Neuronal stem cell (in vitro differentiated cells): ENCODE measurements around the gene CILP2.

ENCODE experiments used
- DNase-seq: peaks from one replicate; pipeline ENCODE4 v3.0.0-alpha.2; 2013; ENCODE audit warnings: low spot score
- H2AFZ ChIP-seq: one replicate; pipeline ENCODE4 v1.6.1; 2013; ENCODE audit warnings: mild to moderate bottlenecking, low read length, inconsistent platforms
- H2AK5ac ChIP-seq: 2 replicates; pipeline ENCODE4 v1.6.1; 2013; ENCODE audit warnings: low read depth, mild to moderate bottlenecking, inconsistent platforms, low read length, moderate library complexity, mixed read lengths
- H2BK120ac ChIP-seq: 2 replicates; pipeline ENCODE4 v1.6.1; 2013; ENCODE audit warnings: low read depth, mild to moderate bottlenecking, inconsistent platforms, low read length, moderate library complexity, mixed read lengths
- H2BK12ac ChIP-seq: one replicate; pipeline ENCODE4 v1.6.1; 2013; ENCODE audit warnings: low read length, inconsistent platforms
- H2BK15ac ChIP-seq: 2 replicates; pipeline ENCODE4 v1.6.1; 2013; ENCODE audit warnings: mild to moderate bottlenecking, low read length, inconsistent platforms, mixed read lengths
- H2BK5ac ChIP-seq: one replicate; pipeline ENCODE4 v1.6.1; 2013; ENCODE audit warnings: inconsistent platforms, mild to moderate bottlenecking, low read length, moderate library complexity
- H3K14ac ChIP-seq: one replicate; pipeline ENCODE4 v1.6.1; 2013; ENCODE audit warnings: low read length, inconsistent platforms
- H3K18ac ChIP-seq: 2 replicates; pipeline ENCODE4 v1.6.1; 2013; ENCODE audit warnings: low read length, inconsistent platforms
- H3K23ac ChIP-seq: 2 replicates; pipeline ENCODE4 v1.6.1; 2013; ENCODE audit warnings: low read depth, mild to moderate bottlenecking, mixed read lengths, low read length, inconsistent platforms; ENCODE audit not compliant: poor library complexity
- H3K27ac ChIP-seq: replicated peaks from 3 replicates; pipeline ENCODE4 v1.5.1; 2013; ENCODE audit warnings: low read length, inconsistent platforms
- H3K27me3 ChIP-seq, 3 experiments: 2 replicates each; pipeline ENCODE4 v1.6.1; 2013; ENCODE audit warnings: low read length in 3 of 3, mild to moderate bottlenecking in 2 of 3, inconsistent platforms in 1 of 3, low read depth in 1 of 3, mixed read lengths in 1 of 3, moderate library complexity in 1 of 3; ENCODE audit not compliant: control insufficient read depth in 3 of 3, insufficient read depth in 3 of 3
- H3K36me3 ChIP-seq, 2 donors: replicated peaks in 1 of 2; 2 replicates each; pipeline ENCODE4 v1.6.1; 2013; ENCODE audit warnings: low read length in 2 of 2; ENCODE audit not compliant: control insufficient read depth in 2 of 2, insufficient read depth in 2 of 2
- H3K4ac ChIP-seq: 2 replicates; pipeline ENCODE4 v1.6.1; 2013; ENCODE audit warnings: inconsistent platforms, mild to moderate bottlenecking, low read length, moderate library complexity
- H3K4me1 ChIP-seq, 2 donors: 1 replicate in 1 of 2; 2 replicates in 1 of 2; pipeline ENCODE4 v1.6.1; 2013; ENCODE audit warnings: low read length in 2 of 2, low read depth in 1 of 2; ENCODE audit not compliant: control insufficient read depth in 2 of 2, insufficient read depth in 1 of 2
- H3K4me2 ChIP-seq: one replicate; pipeline ENCODE4 v1.6.1; 2013; ENCODE audit warnings: mild to moderate bottlenecking, low read length, inconsistent platforms; ENCODE audit not compliant: insufficient read depth, poor library complexity, severe bottlenecking
- H3K4me3 ChIP-seq, 2 donors: 2 replicates each; pipeline ENCODE4 v1.5.1; 2013; ENCODE audit warnings: low read length in 2 of 2, mild to moderate bottlenecking in 2 of 2, inconsistent platforms in 1 of 2, moderate library complexity in 1 of 2
- H3K79me1 ChIP-seq: one replicate; pipeline ENCODE4 v1.6.1; 2013; ENCODE audit warnings: low read depth, mild to moderate bottlenecking, inconsistent platforms, low read length, moderate library complexity
- H3K9ac ChIP-seq: one replicate; pipeline ENCODE4 v1.6.1; 2013; ENCODE audit warnings: mild to moderate bottlenecking, low read depth, low read length, inconsistent platforms; ENCODE audit not compliant: poor library complexity
- H3K9me3 ChIP-seq, 2 donors: replicated peaks in 1 of 2; 2 replicates each; pipeline versions ENCODE3 to v1.6.1; 2013; ENCODE audit warnings: low read length in 2 of 2, mild to moderate bottlenecking in 2 of 2, inconsistent platforms in 1 of 2, low read depth in 1 of 2, mixed read lengths in 1 of 2, moderate library complexity in 1 of 2; ENCODE audit not compliant: control insufficient read depth in 2 of 2, insufficient read depth in 1 of 2
- H4K8ac ChIP-seq: one replicate; pipeline ENCODE4 v1.6.1; 2013; ENCODE audit warnings: low read depth, mild to moderate bottlenecking, inconsistent platforms, low read length, moderate library complexity
- H4K91ac ChIP-seq: one replicate; pipeline ENCODE4 v1.6.1; 2013; ENCODE audit warnings: low read length, low read depth, mild to moderate bottlenecking, inconsistent platforms; ENCODE audit not compliant: poor library complexity
- WGBS, 2 donors: extraction: QIAGEN DNeasy Blood & Tissue Kit; methylation state at CpG; one replicate each; pipeline ENCODE4 v1.1.7; 2013; ENCODE audit warnings: missing lambda C conversion rate in 2 of 2, mixed read lengths in 1 of 2; ENCODE audit not compliant: insufficient read length in 2 of 2, insufficient replicate concordance in 1 of 2; ENCODE audit errors: extremely low coverage in 2 of 2; 5-methylcytosine and 5-hydroxymethylcytosine counted together

CILP2 gene

DNA sequence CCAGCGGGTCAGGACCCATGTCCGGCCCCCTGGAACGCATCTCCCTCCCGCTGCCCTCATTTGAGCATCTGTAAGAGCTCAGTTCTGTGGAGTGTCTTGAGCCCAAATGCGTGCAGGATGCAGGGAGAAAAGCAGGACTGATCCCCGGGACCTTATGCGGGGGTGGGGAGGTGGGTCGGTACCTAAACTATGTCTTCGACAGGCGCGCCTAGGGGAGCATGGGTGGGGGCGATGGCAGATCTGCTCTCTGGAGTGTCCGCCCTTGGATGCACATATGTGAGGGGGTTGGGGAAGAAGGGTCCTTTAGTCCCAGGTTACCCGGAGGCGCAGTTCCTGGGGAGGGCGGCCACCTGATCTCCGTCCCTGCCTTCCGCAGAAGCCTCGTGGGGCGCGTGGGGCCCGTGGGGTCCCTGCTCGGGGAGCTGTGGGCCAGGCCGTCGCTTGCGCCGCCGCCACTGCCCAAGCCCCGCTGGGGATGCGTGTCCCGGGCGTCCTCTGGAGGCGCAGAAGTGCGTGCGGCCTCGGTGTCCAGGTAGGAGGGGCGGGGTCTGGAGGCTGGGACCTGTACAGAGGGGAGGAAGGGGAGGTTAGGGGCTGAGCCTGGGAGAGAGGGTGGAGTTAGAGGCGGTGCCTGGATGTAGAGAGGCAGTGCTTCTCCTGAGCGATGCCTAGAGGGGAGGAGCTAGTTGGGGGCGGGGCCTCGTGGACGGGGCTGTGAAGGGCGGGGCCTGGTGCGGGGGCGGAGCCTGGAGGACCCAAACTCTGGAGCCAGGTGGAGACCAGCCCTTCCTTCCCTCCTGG lies 2.9 kb downstream of the CILP2 start:
- peak overlapping the region; percentile 43 for H4K8ac ChIP-seq
- no peak overlapping the region for H3K4me3 ChIP-seq
- no peak overlapping the region for H2BK12ac ChIP-seq
- H2AK5ac ChIP-seq, result peak overlapping the region; percentile 63
- H3K4me1 ChIP-seq, result peaks cover 0 to 6% of the 10 kb centered on the region in 2 donors
- peak; percentile 57 for DNase-seq
- H3K9ac ChIP-seq, result no peak overlapping the region
- H3K79me1 ChIP-seq, result peaks cover 2% of the 10 kb centered on the region
- peaks cover 0 to 25% (median 0%) of the 10 kb centered on the region in 3 experiments for H3K27me3 ChIP-seq
- H2BK120ac ChIP-seq, result no peak overlapping the region
- H3K14ac ChIP-seq, result peak overlapping the region; percentile 82
- no peak overlapping the region for H2BK5ac ChIP-seq
- H3K4me2 ChIP-seq, result peak overlapping the region; percentile 23
- H3K27ac ChIP-seq, result no peak overlapping the region
- H3K23ac ChIP-seq, result peak overlapping the region; percentile 85
- no peaks in the 10 kb centered on the region for H3K36me3 ChIP-seq
- peak overlapping the region; percentile 60 for H2AFZ ChIP-seq
- WGBS, 2 donors, result no CpG with 5 or more reads among the region's 45 CpGs
- peak overlapping the region; percentile 87 for H3K18ac ChIP-seq
- no peak overlapping the region for H2BK15ac ChIP-seq
- H3K9me3 ChIP-seq, result peaks cover 0 to 1% of the 10 kb centered on the region in 2 donors
- no peak overlapping the region for H3K4ac ChIP-seq
- no peak overlapping the region for H4K91ac ChIP-seq

DNA sequence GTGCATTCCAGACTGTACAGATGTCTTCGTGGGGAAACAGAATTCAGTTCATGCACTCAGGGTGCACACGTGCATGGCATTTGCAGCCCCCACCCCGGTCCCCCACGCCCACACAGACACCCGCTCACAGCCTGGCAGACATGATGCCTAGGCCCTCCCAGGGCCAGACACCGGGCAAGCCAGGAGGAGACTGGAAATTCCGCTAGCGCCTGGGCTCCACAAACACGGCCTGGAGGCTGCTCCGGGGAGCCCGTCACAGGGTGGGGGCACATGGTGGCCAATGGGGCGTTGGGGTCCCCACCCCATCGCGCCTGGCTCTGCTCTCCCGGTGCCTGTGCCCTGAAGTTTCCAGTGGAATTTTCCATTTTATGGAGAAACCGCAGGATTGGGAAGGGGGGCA lies 3.6 kb downstream of the CILP2 start:
- H3K27me3 ChIP-seq, result peaks cover 0 to 25% (median 0%) of the 10 kb centered on the region in 3 experiments
- H2BK5ac ChIP-seq, result no peak overlapping the region
- peak overlapping the region; percentile 63 for H2AK5ac ChIP-seq
- no peak overlapping the region for H2BK15ac ChIP-seq
- H2AFZ ChIP-seq, result no peak overlapping the region
- H2BK120ac ChIP-seq, result no peak overlapping the region
- no peak for DNase-seq
- H3K23ac ChIP-seq, result no peak overlapping the region
- H3K4me1 ChIP-seq, result peaks cover 0 to 6% of the 10 kb centered on the region in 2 donors
- peak overlapping the region; percentile 38 for H3K14ac ChIP-seq
- peaks cover 0 to 1% of the 10 kb centered on the region in 2 donors for H3K9me3 ChIP-seq
- no peak overlapping the region for H4K8ac ChIP-seq
- no peak overlapping the region for H3K4me2 ChIP-seq
- H3K18ac ChIP-seq, result peak overlapping the region; percentile 87
- H3K27ac ChIP-seq, result no peak overlapping the region
- H3K4me3 ChIP-seq, result no peak overlapping the region
- no peak overlapping the region for H3K4ac ChIP-seq
- no peak overlapping the region for H4K91ac ChIP-seq
- WGBS, 2 donors, result no CpG with 5 or more reads among the region's 16 CpGs
- H2BK12ac ChIP-seq, result no peak overlapping the region
- H3K9ac ChIP-seq, result no peak overlapping the region
- no peaks in the 10 kb centered on the region for H3K36me3 ChIP-seq
- H3K79me1 ChIP-seq, result peaks cover 2% of the 10 kb centered on the region

DNA sequence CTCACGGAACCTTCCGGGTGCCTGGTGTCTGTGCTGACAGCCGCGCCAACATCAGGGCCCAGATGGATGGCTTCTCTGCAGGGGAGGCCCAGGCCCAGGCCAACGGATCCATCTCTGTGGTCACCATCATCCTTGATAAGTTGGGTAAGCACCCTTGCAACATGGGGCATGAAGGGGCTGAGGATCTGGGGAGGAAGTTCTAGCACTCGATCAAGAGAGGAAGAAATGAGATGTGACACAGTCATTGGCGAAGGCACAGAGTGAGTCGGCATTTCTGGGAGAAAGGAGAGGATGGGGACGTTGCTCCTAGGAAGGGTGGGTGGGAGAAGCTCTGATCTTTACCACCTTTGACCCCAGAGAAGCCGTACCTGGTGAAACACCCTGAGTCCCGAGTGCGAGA lies 4.4 kb downstream of the CILP2 start:
- Histone ChIP-seq H4K8ac (no peak overlapping the region), H3K4ac (no peak overlapping the region), H3K4me2 (no peak overlapping the region), H2BK15ac (peak overlapping the region; percentile 85), H3K14ac (no peak overlapping the region), H2AFZ (no peak overlapping the region), H2BK120ac (no peak overlapping the region), H3K9me3 (peaks cover 0 to 1% of the 10 kb centered on the region in 2 donors), H3K4me1 (peaks cover 0 to 6% of the 10 kb centered on the region in 2 donors), H4K91ac (no peak overlapping the region), H3K27ac (no peak overlapping the region), H3K36me3 (no peaks in the 10 kb centered on the region), H3K9ac (no peak overlapping the region), H3K27me3 (peaks cover 0 to 25% (median 0%) of the 10 kb centered on the region in 3 experiments), H3K4me3 (no peak overlapping the region), H2BK12ac (peak overlapping the region; percentile 41), H2BK5ac (no peak overlapping the region), H3K23ac (peak overlapping the region; percentile 89), H3K79me1 (peaks cover under 1% of the 10 kb centered on the region), H2AK5ac (peak overlapping the region; percentile 26), H3K18ac (peak overlapping the region; percentile 35)
- WGBS, 2 donors, result no CpG with 5 or more reads among the region's 12 CpGs
- DNase-seq, result no peak

DNA sequence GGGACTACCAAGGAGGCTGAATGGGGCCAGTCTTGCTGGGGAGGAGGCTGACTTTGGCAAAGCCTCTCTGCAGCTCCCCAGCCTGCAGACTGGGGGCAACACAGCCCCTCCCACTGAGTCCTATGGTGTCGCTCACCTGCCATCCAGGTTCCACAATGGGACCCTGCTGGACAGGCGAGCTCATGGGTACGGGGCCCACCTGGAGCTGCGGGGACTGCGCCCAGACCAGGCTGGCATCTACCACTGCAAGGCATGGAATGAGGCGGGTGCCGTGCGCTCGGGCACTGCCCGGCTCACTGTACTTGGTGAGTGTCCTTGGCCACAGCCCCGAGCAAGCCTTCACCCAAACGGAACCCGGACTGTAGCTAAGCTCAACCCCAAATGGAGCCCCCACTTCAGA lies 5.0 kb downstream of the CILP2 start:
- Histone ChIP-seq H2AFZ (no peak overlapping the region), H3K4me2 (no peak overlapping the region), H3K4me3 (no peak overlapping the region), H3K9ac (no peak overlapping the region), H3K36me3 (no peaks in the 10 kb centered on the region), H3K18ac (no peak overlapping the region), H3K79me1 (no peaks in the 10 kb centered on the region), H2BK5ac (peak overlapping the region; percentile 87), H3K27me3 (peaks cover 0 to 25% (median 0%) of the 10 kb centered on the region in 3 experiments), H3K23ac (peak overlapping the region; percentile 80), H4K8ac (no peak overlapping the region), H3K14ac (peak overlapping the region; percentile 8), H2BK12ac (no peak overlapping the region), H3K9me3 (peaks cover 0 to 1% of the 10 kb centered on the region in 2 donors), H2AK5ac (peak overlapping the region; percentile 81), H3K27ac (no peak overlapping the region), H3K4ac (no peak overlapping the region), H3K4me1 (peaks cover 0 to 4% of the 10 kb centered on the region in 2 donors), H2BK15ac (peak overlapping the region; percentile 58), H4K91ac (no peak overlapping the region), H2BK120ac (no peak overlapping the region)
- no CpG with 5 or more reads among the region's 13 CpGs for WGBS, 2 donors
- no peak for DNase-seq
